ENCODE results near the gene ZNF276.
"Not testable (repeated sequence)": the region's sequence is repeated elsewhere in the genome, so short reads cannot be mapped to it uniquely, and the experiment has no call there.

The ZNF276 gene

GRCh38 chr16:89738538-89739317 lies 17.4 kb downstream of the ZNF276 start:
- no peak for DNase-seq

GRCh38 chr16:89739383-89739782 lies 18.0 kb downstream of the ZNF276 start:
- DNase-seq = no peak

GRCh38 chr16:89741342-89742014 lies 20.1 kb downstream of the ZNF276 start:
- DNase-seq = no peak

- no peak for DNase-seq
Measured at GRCh38 chr16:89742948-89743347, 21.6 kb downstream of the ZNF276 start.

- no peak for DNase-seq
Measured at GRCh38 chr16:89744813-89745212, 23.5 kb downstream of the ZNF276 start.

GRCh38 chr16:89746043-89746442 lies 24.7 kb downstream of the ZNF276 start:
- DNase-seq = no peak

- DNase-seq = no peak
Measured at GRCh38 chr16:89748076-89748475, 26.7 kb downstream of the ZNF276 start.

- DNase-seq = no peak
Measured at GRCh38 chr16:89748921-89749320, 27.6 kb downstream of the ZNF276 start.

- no peak for DNase-seq
Measured at GRCh38 chr16:89749637-89750036, 28.3 kb downstream of the ZNF276 start.

- DNase-seq = no peak
Measured at GRCh38 chr16:89759746-89760340, 38.5 kb downstream of the ZNF276 start.

GRCh38 chr16:89761304-89761922 lies 40.1 kb downstream of the ZNF276 start:
- DNase-seq = no peak

- DNase-seq = no peak
Measured at GRCh38 chr16:89764711-89765201, 43.4 kb downstream of the ZNF276 start.

GRCh38 chr16:89765292-89765830 lies 44.0 kb downstream of the ZNF276 start:
- DNase-seq = no peak

- DNase-seq = no peak
Measured at GRCh38 chr16:89770367-89770766, 49.0 kb downstream of the ZNF276 start.

GRCh38 chr16:89775223-89775622 lies 53.9 kb downstream of the ZNF276 start:
- DNase-seq = no peak

- DNase-seq = not testable (repeated sequence)
Measured at GRCh38 chr16:89778211-89778610, 56.9 kb downstream of the ZNF276 start.

- DNase-seq = no peak
Measured at GRCh38 chr16:89779231-89779908, 58.0 kb downstream of the ZNF276 start.

- no peak for DNase-seq
Measured at GRCh38 chr16:89779909-89780305, 58.6 kb downstream of the ZNF276 start.

GRCh38 chr16:89782489-89782888 lies 61.2 kb downstream of the ZNF276 start:
- no peak for DNase-seq

GRCh38 chr16:89783952-89784351 lies 62.6 kb downstream of the ZNF276 start:
- not testable (repeated sequence) for DNase-seq

GRCh38 chr16:89784406-89784805 lies 63.1 kb downstream of the ZNF276 start:
- DNase-seq = no peak

GRCh38 chr16:89785523-89786155 lies 64.3 kb downstream of the ZNF276 start:
- DNase-seq = no peak
